ENCODE data around the gene DNAH17. TPM values are rescaled to one million over a fixed set of nuclear protein-coding genes. Genes with fewer than 3 reads are reported as not detected.

The DNAH17 gene
- total RNA-seq, 2 donors from 2014 or later = 0.13 to 0.64 TPM

DNA sequence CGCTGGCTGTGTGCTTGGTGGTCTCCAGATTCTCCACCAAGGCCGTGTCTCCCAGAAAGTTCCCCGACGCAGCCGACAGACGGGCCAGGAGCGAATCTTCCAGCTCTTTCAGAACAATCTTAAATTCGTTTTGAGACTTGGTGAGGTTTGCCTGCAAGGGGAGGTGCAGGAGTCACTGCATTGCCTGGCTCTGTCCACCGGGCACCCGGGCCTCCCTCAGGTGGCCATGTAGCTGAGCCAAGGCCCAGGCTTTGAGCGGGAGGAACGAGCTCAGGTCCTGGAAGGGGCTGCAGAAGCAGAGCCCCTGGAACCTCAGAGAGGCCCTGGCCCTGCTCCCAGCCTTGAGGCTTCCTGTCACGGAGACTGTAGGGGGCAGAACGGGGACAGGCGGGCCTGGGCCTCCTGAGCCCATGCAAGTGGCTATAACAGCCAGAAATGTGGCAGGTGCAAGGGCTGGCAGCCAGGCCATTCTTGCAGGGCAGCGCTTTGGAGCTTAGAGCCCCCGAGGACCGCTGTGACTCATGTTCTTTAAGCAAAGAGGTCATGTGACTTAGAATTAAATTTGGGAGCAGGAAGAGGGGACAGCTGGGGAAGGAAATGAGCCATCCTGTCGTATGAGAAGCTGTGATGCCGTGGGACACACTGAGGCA lies 126.4 kb downstream of the DNAH17 start:
- no peaks in the 10 kb centered on the region for H3K36me3 ChIP-seq (ENCODE audit: control insufficient read depth, insufficient read depth, low read length)
- Mint-ChIP-seq H3K9me3 (no peaks in the 10 kb centered on the region), H3K4me3 (no peak overlapping the region), H3K27me3 (ENCODE audit: insufficient read depth) (no peaks in the 10 kb centered on the region), H3K27ac (peak overlapping the region; percentile 37), H3K4me1 (no peaks in the 10 kb centered on the region), H3K36me3 (ENCODE audit: low read depth) (no peaks in the 10 kb centered on the region)
- no peak overlapping the region for H3K27ac ChIP-seq (ENCODE audit: low read depth, low read length)
- no peak overlapping the region for H3K9ac ChIP-seq (ENCODE audit: extremely low read depth, low read length, poor library complexity, severe bottlenecking)
- H3K9me3 ChIP-seq (ENCODE audit: control insufficient read depth, low read length) = no peaks in the 10 kb centered on the region
- TF ChIP-seq, protein P1, sequence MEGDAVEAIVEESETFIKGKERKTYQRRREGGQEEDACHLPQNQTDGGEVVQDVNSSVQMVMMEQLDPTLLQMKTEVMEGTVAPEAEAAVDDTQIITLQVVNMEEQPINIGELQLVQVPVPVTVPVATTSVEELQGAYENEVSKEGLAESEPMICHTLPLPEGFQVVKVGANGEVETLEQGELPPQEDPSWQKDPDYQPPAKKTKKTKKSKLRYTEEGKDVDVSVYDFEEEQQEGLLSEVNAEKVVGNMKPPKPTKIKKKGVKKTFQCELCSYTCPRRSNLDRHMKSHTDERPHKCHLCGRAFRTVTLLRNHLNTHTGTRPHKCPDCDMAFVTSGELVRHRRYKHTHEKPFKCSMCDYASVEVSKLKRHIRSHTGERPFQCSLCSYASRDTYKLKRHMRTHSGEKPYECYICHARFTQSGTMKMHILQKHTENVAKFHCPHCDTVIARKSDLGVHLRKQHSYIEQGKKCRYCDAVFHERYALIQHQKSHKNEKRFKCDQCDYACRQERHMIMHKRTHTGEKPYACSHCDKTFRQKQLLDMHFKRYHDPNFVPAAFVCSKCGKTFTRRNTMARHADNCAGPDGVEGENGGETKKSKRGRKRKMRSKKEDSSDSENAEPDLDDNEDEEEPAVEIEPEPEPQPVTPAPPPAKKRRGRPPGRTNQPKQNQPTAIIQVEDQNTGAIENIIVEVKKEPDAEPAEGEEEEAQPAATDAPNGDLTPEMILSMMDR (conservative IDR thresholded peaks at IDR 0.05) = peak; percentile 39
- no peaks in the 10 kb centered on the region for H3K4me1 ChIP-seq (ENCODE audit: control insufficient read depth, insufficient read depth, low read length)
- no peak overlapping the region for H3K4me3 ChIP-seq (ENCODE audit: low read length)
- H3K27me3 ChIP-seq (ENCODE audit: control insufficient read depth, insufficient read depth, low read length, poor library complexity, severe bottlenecking) = no peaks in the 10 kb centered on the region
- WGBS, 2 experiments (ENCODE audit: insufficient coverage in 1 of 2, insufficient read length in 1 of 2) = 87 to 94% methylated on average over 13 to 20 of the region's 20 CpGs
- peak; percentile 71 for DNase-seq

DNA sequence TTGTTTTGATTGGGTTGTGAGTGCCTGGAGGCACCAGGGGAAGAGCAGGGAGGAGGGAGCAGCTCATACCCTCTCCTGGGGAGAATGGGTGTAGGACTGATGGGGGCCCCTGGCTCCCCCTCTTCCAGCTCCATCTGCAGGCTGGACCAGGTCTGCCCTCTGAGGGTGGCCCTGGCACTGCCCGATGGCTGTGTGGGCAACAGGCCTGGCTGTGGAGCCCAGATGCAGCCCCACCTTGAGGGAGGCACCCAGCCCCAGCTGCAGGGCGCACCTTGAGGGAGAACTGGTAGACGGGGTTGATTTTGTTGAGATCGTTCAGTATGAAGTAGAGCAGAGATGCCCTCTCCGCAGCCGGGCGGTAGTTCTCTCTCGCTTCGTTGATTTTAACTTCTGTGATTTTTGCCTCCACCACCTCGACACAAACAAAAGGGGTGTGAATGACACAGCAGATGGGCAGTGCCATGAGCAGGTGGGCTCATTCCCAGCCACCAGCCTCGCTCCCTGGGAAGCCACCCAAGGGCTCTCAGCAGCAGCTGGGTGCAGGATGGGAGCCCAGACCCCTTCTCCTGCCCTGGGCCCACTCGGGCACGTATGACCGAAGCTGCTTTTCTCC lies 127.1 kb downstream of the DNAH17 start:
- Mint-ChIP-seq H3K9me3 (no peaks in the 10 kb centered on the region), H3K4me3 (no peak overlapping the region), H3K4me1 (no peaks in the 10 kb centered on the region), H3K36me3 (ENCODE audit: low read depth) (no peaks in the 10 kb centered on the region), H3K27ac (no peak overlapping the region), H3K27me3 (ENCODE audit: insufficient read depth) (no peaks in the 10 kb centered on the region)
- Histone ChIP-seq H3K36me3 (ENCODE audit: control insufficient read depth, insufficient read depth, low read length) (no peaks in the 10 kb centered on the region), H3K27ac (ENCODE audit: low read depth, low read length) (no peak overlapping the region), H3K4me3 (ENCODE audit: low read length) (no peak overlapping the region), H3K27me3 (ENCODE audit: control insufficient read depth, insufficient read depth, low read length, poor library complexity, severe bottlenecking) (no peaks in the 10 kb centered on the region), H3K9me3 (ENCODE audit: control insufficient read depth, low read length) (no peaks in the 10 kb centered on the region), H3K9ac (ENCODE audit: extremely low read depth, low read length, poor library complexity, severe bottlenecking) (no peak overlapping the region), H3K4me1 (ENCODE audit: control insufficient read depth, insufficient read depth, low read length) (no peaks in the 10 kb centered on the region)
- WGBS, 2 experiments (ENCODE audit: insufficient coverage in 1 of 2, insufficient read length in 1 of 2) = 92 to 93% methylated on average over 8 to 14 of the region's 14 CpGs
- TF ChIP-seq, protein P1 (conservative IDR thresholded peaks at IDR 0.05) = no peak
- no peak for DNase-seq

DNA sequence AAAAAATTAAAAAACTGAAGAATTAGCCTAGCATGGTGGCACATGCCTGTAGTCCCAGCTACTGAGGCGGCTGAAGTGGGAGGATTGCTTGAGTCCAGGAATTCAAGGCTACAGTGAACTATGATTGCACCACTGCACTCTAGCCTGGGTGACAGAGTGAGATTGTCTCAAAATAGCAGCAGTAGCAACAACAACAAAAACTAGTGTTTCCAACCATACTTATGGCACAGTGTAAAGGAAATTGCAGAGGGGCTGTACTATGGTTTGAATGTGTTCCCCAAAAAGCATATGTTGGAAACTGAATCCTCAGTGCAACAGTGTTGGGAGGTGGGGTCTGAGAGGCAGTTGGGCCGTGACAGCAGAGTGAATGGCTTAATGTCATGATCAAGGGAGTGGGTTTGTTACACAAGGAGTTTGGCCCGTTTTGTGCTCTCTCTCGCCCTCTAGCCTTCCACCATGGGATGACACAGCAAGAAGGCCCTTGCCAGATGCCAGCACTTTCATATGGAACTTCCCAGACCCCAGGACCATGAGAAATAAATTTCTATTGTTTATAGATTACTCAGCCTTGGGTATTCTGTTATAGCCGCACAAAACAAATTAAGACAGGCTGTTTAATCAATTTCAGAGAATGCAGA lies 128.7 kb downstream of the DNAH17 start:
- no peak for DNase-seq
- Histone ChIP-seq H3K4me3 (ENCODE audit: low read length) (no peak overlapping the region), H3K36me3 (ENCODE audit: control insufficient read depth, insufficient read depth, low read length) (no peaks in the 10 kb centered on the region), H3K27ac (ENCODE audit: low read depth, low read length) (no peak overlapping the region), H3K9ac (ENCODE audit: extremely low read depth, low read length, poor library complexity, severe bottlenecking) (no peak overlapping the region), H3K4me1 (ENCODE audit: control insufficient read depth, insufficient read depth, low read length) (no peaks in the 10 kb centered on the region), H3K9me3 (ENCODE audit: control insufficient read depth, low read length) (no peaks in the 10 kb centered on the region), H3K27me3 (ENCODE audit: control insufficient read depth, insufficient read depth, low read length, poor library complexity, severe bottlenecking) (no peaks in the 10 kb centered on the region)
- H3K4me1 Mint-ChIP-seq = no peaks in the 10 kb centered on the region
- H3K27ac Mint-ChIP-seq = no peak overlapping the region
- TF ChIP-seq, protein P1 (conservative IDR thresholded peaks at IDR 0.05) = peak; percentile 57
- no peaks in the 10 kb centered on the region for H3K9me3 Mint-ChIP-seq
- no peak overlapping the region for H3K4me3 Mint-ChIP-seq
- H3K36me3 Mint-ChIP-seq (ENCODE audit: low read depth) = no peaks in the 10 kb centered on the region
- no peaks in the 10 kb centered on the region for H3K27me3 Mint-ChIP-seq (ENCODE audit: insufficient read depth)
- 65 to 95% methylated on average over 2 to 5 of the region's 5 CpGs for WGBS, 2 experiments (ENCODE audit: insufficient coverage in 1 of 2, insufficient read length in 1 of 2)

Measured in endodermal cell (in vitro differentiated cells).